Subcutaneous adipose tissue (tissue), 1 donor: ENCODE measurements around the gene RMP24.

Source experiments
- CTCF ChIP-seq: fragments of 450-650 bp; IDR thresholded peaks from one replicate; pipeline ENCODE4 v1.5.1; 2016; ENCODE audit warnings: low read depth, mild to moderate bottlenecking, control low read depth, antibody characterized with exemption, moderate library complexity

Gene RMP24

GRCh38 chr18:35982409-35983114 lies 10.1 kb downstream of the RMP24 start:
- TF ChIP-seq CTCF = no peak

DNA sequence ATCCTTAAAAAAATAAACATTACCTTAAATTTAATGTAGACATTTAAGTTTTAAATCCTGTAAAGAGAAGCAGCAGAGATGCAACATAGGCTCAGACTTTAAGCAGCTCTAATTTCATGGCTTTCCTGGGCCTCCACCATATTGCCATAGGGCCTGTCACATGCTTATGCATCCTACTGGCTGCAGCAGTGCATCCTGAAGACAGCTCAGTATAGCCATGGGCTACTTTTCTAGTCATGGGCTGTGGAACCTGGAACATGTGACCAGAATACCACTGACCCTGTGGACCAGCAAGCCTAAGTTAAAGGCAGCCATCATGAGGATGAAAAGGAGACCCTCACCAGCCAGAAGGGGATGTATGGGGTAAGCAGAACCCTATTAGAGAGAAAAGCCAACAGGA lies 10.7 kb downstream of the RMP24 start:
- TF ChIP-seq CTCF = no peak

GRCh38 chr18:35983818-35984217 lies 11.3 kb downstream of the RMP24 start:
- no peak for TF ChIP-seq CTCF

GRCh38 chr18:35991696-35992095 lies 19.2 kb downstream of the RMP24 start:
- no peak for TF ChIP-seq CTCF

GRCh38 chr18:35993013-35993412 lies 20.5 kb downstream of the RMP24 start:
- TF ChIP-seq CTCF = no peak

- TF ChIP-seq CTCF = no peak
These were observed 26.5 kb downstream of the RMP24 start for GRCh38 chr18:35998967-35999366.

- TF ChIP-seq CTCF = no peak
These were observed 27.4 kb downstream of the RMP24 start for GRCh38 chr18:35999925-36000324.
